ENCODE data around the gene CRYBG1.

The CRYBG1 gene, protein sequence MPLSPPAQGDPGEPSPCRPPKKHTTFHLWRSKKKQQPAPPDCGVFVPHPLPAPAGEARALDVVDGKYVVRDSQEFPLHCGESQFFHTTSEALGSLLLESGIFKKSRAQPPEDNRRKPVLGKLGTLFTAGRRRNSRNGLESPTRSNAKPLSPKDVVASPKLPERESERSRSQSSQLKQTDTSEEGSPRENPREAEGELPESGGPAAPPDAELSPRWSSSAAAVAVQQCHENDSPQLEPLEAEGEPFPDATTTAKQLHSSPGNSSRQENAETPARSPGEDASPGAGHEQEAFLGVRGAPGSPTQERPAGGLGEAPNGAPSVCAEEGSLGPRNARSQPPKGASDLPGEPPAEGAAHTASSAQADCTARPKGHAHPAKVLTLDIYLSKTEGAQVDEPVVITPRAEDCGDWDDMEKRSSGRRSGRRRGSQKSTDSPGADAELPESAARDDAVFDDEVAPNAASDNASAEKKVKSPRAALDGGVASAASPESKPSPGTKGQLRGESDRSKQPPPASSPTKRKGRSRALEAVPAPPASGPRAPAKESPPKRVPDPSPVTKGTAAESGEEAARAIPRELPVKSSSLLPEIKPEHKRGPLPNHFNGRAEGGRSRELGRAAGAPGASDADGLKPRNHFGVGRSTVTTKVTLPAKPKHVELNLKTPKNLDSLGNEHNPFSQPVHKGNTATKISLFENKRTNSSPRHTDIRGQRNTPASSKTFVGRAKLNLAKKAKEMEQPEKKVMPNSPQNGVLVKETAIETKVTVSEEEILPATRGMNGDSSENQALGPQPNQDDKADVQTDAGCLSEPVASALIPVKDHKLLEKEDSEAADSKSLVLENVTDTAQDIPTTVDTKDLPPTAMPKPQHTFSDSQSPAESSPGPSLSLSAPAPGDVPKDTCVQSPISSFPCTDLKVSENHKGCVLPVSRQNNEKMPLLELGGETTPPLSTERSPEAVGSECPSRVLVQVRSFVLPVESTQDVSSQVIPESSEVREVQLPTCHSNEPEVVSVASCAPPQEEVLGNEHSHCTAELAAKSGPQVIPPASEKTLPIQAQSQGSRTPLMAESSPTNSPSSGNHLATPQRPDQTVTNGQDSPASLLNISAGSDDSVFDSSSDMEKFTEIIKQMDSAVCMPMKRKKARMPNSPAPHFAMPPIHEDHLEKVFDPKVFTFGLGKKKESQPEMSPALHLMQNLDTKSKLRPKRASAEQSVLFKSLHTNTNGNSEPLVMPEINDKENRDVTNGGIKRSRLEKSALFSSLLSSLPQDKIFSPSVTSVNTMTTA (N-terminal part only)

DNA sequence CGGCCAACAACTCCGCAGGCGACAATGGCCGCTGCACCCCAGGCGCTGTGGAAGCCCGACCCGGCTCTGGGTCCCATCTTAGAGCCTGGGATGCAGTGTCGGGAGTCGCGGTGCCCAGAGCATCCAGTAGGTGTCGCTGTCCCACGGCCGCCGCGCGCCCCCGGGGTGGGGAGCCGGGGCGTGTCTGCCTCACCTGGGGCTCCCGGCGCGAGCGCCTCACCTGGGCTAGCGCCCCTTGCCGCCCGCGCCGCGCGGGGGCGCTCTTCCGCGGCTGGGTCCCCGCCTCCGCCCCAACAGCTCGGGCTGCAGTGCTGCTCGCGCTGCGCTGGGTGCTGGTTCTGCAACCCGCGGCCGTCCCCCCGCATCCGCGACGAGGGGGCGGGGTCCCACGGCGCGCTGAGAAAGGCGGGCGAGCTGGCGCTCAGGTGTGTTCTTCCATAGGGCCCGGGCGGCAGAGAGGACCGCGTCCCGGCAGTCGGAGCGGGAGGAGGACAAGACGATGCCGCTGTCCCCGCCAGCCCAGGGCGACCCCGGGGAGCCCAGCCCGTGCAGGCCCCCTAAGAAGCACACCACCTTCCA, at the start of gene CRYBG1:
Gene CRYBG1, plus strand, starts transcription at position 308 of the 579 bp plus-strand sequence. Its CDS starts 192 bp downstream, at position 500.
- peak; percentile 45 for DNase-seq (ENCODE audit: low read depth)

DNA sequence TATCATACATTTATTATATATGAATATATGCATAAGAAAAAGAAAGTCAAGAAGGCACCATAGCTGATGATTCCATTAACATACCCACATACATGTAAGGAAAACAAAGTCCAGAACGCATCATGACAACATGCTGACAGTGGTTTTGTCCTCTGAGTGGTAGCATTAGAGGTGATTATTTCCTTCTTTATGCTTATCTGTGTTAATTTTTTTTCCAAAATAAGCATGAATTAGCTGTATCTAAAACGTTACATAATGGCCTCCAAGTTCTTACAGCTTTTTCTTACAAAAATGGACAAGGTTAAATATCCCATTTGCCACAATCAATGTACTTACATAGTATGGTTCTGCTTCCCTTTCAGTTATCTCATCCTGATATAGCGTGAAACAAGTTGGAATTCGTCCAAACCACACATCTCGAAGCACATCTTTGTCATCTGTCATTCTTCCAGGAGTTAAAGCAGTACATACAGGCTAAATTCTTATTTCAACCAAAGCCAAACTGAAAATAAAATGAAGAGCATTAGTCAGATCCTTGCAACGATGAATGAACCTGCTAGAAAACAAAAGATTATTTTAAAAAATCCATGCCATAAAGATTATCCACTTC, 44.6 kb upstream of the CRYBG1 start:
- DNase-seq (ENCODE audit: low read depth): no peak

DNA sequence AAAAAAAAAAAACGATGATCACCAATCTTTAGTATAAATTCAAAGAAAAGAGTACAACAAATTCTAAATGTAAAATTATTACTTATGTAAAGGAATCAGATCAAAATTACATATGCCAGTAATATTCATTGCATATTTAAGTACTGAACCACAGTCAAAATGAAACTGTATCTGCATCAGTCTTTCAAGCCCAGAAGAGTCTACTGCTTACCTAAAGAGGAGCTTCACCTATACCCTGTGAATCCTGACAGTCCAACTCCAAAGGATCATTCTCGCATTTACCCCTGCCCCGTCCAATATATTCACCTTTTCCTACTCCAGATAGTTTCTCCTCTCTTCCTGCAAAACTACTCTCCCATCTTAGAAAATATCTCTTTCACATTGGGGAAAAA, 44.1 kb upstream of the CRYBG1 start:
- DNase-seq (ENCODE audit: low read depth): no peak

DNA sequence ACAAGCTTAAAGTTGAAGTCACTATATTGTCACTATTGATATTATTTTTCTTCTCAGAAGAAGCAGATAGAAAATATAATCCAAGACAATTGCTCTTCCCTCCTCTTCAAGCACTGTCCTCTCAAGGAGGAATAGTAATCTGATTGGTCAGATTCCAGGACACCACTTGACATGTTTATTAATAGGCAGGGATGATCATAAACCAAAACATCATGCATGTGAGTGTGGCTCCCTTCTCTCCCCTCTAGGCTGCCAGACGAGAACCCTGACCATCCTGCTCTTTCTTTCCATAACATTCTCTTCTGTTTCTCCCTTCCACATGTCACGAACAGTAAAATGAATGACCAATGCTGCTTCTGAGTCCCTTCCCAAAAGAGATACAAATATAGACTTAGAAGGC, 42.5 kb upstream of the CRYBG1 start:
- no peak for DNase-seq (ENCODE audit: low read depth)

DNA sequence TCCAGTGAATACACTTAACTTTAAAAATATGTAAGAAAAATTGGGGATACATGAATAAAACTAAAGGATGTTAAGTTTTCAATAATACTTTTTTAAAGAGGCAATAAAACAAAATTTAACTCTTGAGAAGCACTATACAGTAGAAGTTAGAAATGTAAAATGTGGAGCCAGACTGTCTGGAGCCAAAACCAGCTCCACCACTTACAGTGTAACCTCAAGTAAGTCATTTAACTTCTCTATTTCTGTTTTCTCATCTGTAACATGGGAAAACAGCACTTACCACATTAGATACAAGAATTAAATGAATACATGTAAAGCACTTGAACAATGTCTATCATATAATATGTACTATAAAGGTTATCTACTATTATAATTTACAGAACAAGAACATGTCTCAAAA, 41.7 kb upstream of the CRYBG1 start:
- no peak for DNase-seq (ENCODE audit: low read depth)

DNA sequence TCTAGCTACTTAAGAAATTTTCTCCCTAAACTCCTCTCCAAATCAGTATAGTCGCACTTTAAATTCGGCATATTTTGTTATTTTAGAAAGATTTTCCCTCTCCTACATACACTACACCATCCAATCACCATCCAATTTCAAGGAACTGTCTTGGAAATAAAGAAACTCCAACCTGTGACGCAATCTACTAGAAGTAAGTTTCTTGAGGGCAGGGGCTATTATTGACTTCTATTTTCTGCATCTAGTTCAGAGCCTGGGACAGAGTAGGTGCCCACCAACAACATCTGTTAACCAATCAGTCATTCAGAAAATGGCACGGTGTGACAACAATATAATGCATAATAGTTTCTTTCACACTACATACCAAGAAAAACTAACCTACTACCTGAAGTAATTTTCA, 38.6 kb upstream of the CRYBG1 start:
- DNase-seq (ENCODE audit: low read depth): no peak

DNA sequence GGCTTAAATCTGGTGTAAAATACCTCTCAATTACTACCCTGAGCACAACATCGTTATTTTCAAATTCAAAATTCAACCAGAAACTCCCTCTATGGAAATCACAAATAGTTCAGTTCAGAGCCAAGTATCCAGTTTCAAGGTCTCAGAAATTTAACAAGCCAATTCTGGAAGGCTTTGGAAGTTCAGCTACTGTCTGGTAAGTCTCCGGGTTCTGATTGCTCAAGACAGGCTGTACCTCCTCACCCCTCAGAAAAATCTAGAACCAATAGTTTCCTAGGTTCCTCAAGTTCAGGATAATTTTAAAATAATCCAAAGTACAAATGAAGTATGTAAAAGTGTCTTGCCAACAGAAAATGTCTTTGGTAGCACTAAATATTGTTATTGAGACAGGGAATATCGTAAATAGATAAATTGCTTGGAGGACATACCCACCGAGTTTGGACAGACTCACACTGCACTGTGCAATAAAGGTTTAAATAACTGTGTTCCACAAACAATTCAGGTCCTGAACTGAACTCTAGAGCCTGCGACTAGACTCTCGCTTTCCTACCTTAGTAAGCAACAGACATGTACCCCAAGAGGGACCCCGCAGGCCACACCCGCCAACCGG, 35.7 kb upstream of the CRYBG1 start:
- no peak for DNase-seq (ENCODE audit: low read depth)

DNA sequence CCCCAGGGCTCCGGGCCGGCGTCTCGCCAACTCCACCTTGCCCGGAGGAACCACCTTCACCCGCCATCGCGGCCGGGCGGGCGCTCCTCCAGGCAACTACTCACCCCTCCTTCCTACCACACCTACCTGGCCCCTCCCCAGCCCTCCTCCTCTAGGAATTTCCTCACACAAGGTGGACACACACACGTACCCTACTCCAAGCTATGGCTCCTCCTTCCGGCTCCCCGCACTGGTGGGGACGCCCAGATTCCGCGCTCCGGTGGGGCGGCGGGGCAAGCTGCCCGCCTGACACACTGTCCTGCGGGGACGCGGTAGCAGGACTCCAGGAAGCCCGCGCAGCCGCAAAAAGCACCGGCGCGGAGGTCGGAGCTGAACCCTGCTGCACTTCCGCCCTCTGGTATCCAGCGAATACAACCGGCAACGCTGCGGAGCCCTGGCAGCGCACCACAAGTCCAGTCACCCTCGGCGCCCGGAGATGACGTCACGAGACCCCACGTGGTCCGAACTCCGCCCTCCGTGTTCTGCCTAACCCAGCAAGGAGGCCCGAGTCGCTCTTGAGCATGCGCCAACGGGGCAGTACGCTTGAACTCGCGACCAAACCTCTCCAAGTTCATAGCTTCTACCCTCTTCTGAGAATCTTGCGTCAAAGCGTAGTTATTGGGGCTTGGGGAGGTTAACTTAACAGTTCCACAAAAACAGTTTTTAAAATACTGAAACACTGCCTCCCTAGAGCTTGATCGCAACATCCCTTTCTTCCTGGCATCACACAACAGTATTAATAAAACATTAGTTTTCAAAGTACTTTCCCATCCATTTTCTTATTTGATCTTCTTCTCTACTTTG, 35.0 kb upstream of the CRYBG1 start, which contains the start of gene ATG5:
Gene ATG5, minus strand, starts transcription at position 425 of the 843 bp plus-strand sequence. CDS start 9,552 bp downstream, outside the sequence.
- DNase-seq (ENCODE audit: low read depth): peak; percentile 100

DNA sequence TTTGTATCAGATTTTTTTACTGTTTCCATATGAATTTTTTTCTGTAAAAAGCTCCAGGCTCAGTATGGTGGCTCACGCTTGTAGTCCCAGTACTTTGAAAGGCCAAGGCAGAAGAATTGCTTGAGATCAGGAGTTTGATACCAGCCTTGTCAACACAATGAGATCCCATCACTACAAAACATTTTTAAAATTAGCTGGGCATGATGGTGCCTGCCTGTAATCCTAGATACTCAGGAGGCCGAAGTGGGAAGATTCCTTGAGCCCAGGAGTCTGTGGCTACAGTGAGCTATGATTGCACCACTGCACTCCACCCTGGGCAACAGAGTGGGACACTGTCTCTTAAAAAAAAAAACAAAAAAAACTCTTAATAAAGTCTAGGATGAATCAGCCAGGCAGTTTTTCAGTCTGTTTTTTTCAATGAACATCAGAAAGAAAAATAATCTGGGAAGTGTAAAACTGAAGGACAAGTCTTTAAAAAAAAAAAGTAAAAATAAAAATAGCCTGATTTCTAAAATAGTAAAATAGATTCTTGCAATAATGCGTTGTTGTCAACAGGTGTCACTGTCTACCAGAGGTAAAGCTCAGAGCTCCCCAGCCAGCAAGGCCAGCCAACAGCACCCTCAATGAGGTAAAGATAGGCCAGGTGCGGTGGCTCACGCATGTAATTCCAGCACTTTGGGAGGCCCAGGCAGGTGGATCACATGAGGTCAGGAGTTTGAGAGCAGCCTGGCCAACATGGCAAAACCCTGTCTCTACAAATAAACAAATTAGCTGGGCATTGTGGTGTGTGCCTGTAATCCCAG, 25.7 kb upstream of the CRYBG1 start:
- DNase-seq (ENCODE audit: low read depth): no peak

DNA sequence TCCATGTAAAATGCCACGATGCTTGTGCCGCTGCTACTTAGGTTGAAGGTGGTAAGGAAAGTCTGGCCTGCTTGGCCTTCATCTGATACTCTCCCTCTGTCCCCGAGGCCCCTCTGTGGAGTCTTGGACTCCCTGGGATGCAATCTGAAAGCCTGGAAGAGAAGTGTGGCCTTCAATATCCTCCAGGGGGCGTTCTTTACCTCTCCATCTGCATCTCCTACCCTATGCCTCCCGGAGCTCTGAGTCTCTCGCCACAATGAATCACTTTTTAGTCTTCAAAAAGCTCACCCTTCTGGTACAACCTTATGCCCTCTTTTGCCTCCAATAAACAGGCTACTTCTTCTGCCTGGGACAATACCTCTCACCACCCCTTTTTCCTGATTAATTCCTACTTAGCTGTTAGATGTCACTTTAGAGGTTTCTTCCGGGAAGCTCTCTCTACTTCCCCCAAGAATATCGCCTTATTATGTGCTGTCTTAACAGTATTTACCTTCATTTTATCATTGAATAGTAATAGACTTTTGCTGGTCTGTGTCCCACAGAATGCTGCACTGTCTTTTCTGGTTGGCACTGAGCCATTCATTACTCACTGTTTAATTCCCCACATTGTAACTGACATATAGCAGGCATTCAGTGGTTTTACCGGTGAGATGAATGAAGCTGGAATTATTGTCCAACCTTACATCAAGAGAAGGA, 21.0 kb upstream of the CRYBG1 start:
- DNase-seq (ENCODE audit: low read depth): no peak

DNA sequence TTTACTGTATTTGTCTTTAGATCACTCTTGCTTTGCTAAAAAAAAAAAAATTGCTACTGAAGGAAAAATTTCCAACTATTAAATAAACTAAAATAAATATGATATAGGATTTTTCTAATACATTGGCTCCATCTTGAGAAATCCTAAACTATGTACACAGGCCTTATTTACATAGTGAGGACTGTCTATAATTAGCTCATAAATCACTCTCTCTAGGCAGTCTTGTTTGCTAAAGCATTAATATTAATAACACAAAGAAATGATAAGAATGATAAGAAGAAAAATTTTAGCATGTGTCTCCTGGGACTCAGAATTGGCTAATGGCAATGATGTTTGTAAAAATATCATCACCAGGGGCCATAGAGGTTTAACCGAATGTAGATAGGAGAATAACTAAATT, 13.3 kb upstream of the CRYBG1 start:
- DNase-seq (ENCODE audit: low read depth): no peak

DNA sequence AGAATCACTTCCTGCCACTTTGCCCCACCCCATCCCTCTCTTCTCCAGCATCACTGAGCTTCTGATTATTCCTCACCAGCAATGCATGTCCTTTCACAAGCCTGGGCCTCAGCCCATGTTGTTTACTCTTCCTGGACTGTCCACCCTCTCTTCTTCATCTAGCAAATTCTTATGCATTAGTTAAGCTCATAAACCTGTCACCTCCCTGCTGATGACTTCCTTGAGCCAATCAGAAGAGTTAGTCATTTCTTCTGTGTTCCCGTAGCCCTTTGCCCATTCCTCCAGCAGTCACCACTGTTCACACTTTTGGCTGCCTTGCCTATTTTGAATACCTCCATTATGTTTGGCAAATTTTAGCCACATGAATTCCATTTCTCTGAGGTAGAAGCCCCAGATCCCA, 4.1 kb upstream of the CRYBG1 start:
- no peak for DNase-seq (ENCODE audit: low read depth)

DNA sequence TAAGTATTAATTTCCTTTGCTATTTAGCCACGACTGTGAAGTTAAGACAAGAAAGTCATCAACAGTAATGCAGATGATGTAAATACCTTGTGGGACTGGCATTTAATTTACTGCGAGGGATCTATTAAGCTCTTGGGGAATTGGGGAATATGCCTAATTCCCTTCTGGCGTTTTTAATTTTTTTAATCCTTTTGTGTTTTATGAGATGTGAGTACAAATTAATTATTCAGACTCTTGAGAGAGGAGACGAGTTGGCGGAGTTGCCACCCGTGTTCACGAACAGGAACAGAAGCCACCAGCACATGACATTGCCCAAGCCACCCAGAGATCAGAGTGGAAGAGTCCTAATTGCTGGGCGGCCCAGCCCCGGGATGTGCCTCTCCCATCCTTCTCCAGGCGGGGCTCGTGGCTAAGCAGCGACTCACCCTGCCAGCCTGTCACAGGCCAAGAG, 533 bp upstream of the CRYBG1 start:
- DNase-seq (ENCODE audit: low read depth): no peak

DNA sequence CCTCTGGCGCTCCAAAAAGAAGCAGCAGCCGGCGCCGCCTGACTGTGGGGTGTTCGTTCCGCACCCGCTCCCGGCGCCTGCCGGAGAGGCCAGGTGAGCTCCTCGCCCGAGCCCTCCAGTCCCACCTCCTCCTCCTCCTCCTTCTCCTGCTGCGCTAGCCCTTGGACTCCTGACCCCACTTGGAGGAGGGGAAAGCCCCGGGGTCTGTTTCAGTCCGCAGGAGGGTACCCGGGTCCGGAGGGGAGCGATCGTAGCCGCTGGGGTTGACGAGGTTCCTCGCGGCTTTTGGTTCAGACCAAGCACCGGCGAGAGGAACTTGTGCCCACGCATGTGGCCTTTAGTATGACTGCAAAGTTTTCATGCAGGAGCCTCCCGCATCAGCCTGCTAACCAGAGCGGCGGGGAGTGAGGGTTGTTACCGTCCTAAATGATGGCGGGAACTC, 493 bp downstream of the CRYBG1 start:
- no peak for DNase-seq (ENCODE audit: low read depth)

DNA sequence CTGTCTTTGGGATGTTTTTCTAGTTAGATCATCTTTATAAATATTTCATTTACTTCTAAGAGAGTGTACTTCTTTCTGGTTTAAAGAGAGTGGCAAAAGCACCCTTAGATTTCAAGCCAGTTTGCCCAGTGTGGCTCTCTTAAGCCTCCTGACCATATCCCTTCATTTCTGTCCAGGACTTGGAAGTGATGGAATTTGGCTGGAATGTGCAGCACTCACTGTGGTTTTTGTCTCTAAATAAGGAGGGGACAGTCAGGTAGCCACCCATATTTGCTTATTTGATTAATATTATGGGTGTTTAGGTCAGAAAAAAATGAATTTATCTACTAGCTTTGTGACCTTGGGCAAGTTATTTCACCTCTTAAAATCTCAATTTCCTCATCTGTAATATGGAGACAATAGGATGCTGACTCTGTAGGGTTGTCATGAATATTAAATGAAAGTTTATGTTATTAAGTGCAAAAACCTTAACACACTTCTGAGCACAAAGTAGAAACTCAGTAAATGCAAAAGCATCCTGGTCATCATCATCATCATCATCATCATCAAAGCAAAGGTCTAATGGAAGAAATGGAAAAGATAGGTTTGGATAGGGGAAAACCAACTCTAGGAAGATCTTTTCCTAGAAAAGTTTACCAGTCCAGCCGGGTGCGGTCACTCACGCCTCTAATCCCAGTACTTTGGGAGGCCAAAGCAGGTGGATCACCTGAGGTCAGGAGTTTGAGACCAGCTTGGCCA, 3.1 kb downstream of the CRYBG1 start:
- no peak for DNase-seq (ENCODE audit: low read depth)

DNA sequence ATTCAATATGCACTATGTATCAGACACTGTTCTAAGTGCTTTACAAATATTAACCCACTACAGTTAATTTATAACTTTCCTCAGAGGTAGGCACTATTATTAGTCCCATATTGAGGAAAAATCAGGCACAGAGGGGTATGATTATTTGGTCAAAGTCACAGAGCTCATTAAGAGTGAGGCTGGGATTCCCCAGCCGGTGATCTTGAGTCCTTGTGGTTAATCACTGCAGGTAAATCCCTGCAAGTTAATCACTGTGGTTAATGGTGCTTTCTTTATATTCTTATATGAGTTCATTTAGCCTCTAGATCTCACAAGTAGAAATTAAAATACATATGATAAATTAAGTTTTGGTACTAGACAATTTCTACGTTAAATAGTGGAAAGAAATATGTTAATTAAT, 9.2 kb downstream of the CRYBG1 start:
- DNase-seq (ENCODE audit: low read depth): no peak

DNA sequence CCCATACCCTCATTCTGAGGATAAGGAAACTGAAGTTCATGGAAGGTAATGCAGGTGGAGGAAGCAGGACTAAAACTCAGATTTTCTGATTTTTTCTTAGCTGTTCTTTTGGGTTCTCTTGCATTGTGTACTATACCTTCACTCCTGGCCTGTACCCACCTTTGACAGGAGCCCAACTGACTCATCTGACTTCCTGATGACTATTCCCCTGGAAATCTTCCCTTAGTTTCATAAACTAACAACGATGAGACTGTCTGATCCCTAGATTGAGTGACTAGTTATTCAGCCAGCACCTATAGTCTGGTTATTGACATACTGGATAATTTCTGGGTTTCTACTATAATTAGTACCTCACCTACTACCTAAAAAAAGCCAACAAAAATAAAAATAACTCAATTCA, 10.1 kb downstream of the CRYBG1 start:
- DNase-seq (ENCODE audit: low read depth): no peak

All from stimulated activated CD8-positive, alpha-beta memory T cell treated with anti-CD3 and anti-CD28 coated beads, Interleukin-4, amount 100 ng/mL, for 24 hours (primary cell).